Fibroblast of lung (primary cell): ENCODE data around the gene AMOT. TPM values are rescaled to one million over a fixed set of nuclear protein-coding genes. Genes with fewer than 3 reads are reported as not detected.

Experiments used
- DNase-seq, 2 donors: peaks; one replicate each; pipeline versions ENCODE4 v3.0.0 to v3.0.0-alpha.2; 2010; ENCODE audit warnings: low read depth in 2 of 2
- H2AFZ ChIP-seq: 2 replicates; pipeline ENCODE4 v1.5.1; 2012; ENCODE audit warnings: low read length, control low read depth, inconsistent platforms
- H3K27ac ChIP-seq: 2 replicates; pipeline ENCODE4 v1.5.1; 2011; ENCODE audit warnings: low read length, control low read depth; ENCODE audit not compliant: insufficient read depth
- H3K27me3 ChIP-seq: 2 replicates; pipeline ENCODE4 v1.5.1; 2011; ENCODE audit warnings: mild to moderate bottlenecking, low read length; ENCODE audit not compliant: control insufficient read depth, insufficient read depth
- H3K36me3 ChIP-seq: 2 replicates; pipeline ENCODE4 v1.5.1; 2011; ENCODE audit warnings: low read length; ENCODE audit not compliant: control insufficient read depth, insufficient read depth
- H3K4me1 ChIP-seq: 2 replicates; pipeline ENCODE4 v1.5.1; 2011; ENCODE audit warnings: low read length; ENCODE audit not compliant: control insufficient read depth, insufficient read depth; ENCODE audit errors: extremely low read depth
- H3K4me2 ChIP-seq: 2 replicates; pipeline ENCODE4 v1.5.1; 2011; ENCODE audit warnings: low read length, control low read depth; ENCODE audit not compliant: insufficient read depth; ENCODE audit errors: extremely low read depth
- H3K4me3 ChIP-seq, 4 experiments: fragments of 200-600 bp in 1 of 4; sonication (generic) in 1 of 4; replicated peaks in 1 of 4; 2 replicates each; pipeline ENCODE4 v1.5.1; 2011 to 2016; ENCODE audit warnings: low read length in 4 of 4, low read depth in 3 of 4, mild to moderate bottlenecking in 3 of 4, control low read depth in 2 of 4, inconsistent platforms in 1 of 4, mixed read lengths in 1 of 4; ENCODE audit not compliant: insufficient read depth in 1 of 4; ENCODE audit errors: control extremely low read depth in 1 of 4
- H3K79me2 ChIP-seq: 2 replicates; pipeline ENCODE4 v1.5.1; 2012; ENCODE audit warnings: mild to moderate bottlenecking, low read length, inconsistent platforms; ENCODE audit not compliant: control insufficient read depth, insufficient read depth
- H3K9ac ChIP-seq: 2 replicates; pipeline ENCODE4 v1.5.1; 2011; ENCODE audit warnings: mild to moderate bottlenecking, low read length, control low read depth; ENCODE audit not compliant: insufficient read depth
- H3K9me3 ChIP-seq: 2 replicates; pipeline ENCODE4 v1.5.1; 2012; ENCODE audit warnings: low read depth, low read length; ENCODE audit not compliant: control insufficient read depth, insufficient read depth
- H4K20me1 ChIP-seq: 2 replicates; pipeline ENCODE4 v1.5.1; 2011; ENCODE audit warnings: low read length; ENCODE audit not compliant: control insufficient read depth, insufficient read depth; ENCODE audit errors: extremely low read depth
- EZH2 ChIP-seq: IDR thresholded peaks from 2 replicates; pipeline ENCODE4 v1.5.1; 2012; ENCODE audit warnings: low read length, control low read depth, mild to moderate bottlenecking; ENCODE audit errors: missing control alignments
- polyA plus RNA-seq, 2 donors: library from polyadenylated mRNA; depleted of rRNA in 1 of 2; stranded (reverse) in 1 of 2; unstranded in 1 of 2; fragments of >200 nt; gene quantifications; 2 replicates each; pipeline ENCODE4 v1.2.1, GENCODE V29; 2011 to 2012; ENCODE audit warnings: missing spikeins in 1 of 2
- total RNA-seq: library from RNA; depleted of rRNA; stranded (reverse); fragments of >200 nt; gene quantifications from 2 replicates; pipeline ENCODE4 v1.2.1, GENCODE V29; 2014
- TF ChIP-seq, protein P1 (sequence below), 2 donors: IDR thresholded peaks in 1 of 2; conservative IDR thresholded peaks in 1 of 2; 1 replicate in 1 of 2; 2 replicates in 1 of 2; pipeline ENCODE4 v1.5.1; 2011 to 2012; ENCODE audit warnings: low read length in 2 of 2, control low read depth in 1 of 2, inconsistent platforms in 1 of 2, low read depth in 1 of 2, mild to moderate bottlenecking in 1 of 2

The AMOT gene
- total and polyA plus RNA-seq, 2 donors (not counting 1 experiment from before 2014, with no cell fraction given) = 6.8 to 7.5 TPM

DNA sequence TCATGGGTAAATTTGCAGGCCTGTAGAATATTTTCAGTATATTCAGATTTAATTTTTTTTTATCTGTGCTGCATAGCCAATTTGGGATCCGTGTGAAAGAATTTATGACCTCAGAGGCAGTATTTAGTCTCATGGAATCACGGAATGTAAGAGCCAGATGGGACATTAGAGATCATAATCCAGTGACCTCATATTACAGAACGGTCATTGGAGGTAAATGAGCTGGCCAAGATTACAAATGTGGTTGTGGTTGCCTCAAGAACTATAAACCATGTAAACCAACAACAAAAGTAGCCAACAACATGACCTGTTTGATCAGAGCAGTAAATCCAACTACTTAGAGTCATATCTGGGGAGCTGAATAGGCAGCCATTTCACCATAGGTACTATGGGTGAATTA is 71.6 kb downstream of the AMOT start:
- Histone ChIP-seq H2AFZ (no peak overlapping the region), H3K79me2 (no peaks in the 10 kb centered on the region), H3K27ac (no peak overlapping the region), H4K20me1 (no peaks in the 10 kb centered on the region), H3K4me3 (no peak overlapping the region), H3K36me3 (no peaks in the 10 kb centered on the region), H3K4me2 (no peak overlapping the region), H3K27me3 (no peaks in the 10 kb centered on the region), H3K9ac (no peak overlapping the region), H3K4me1 (no peaks in the 10 kb centered on the region), H3K9me3 (no peaks in the 10 kb centered on the region)
- TF ChIP-seq EZH2 = no peak
- TF ChIP-seq, protein P1, sequence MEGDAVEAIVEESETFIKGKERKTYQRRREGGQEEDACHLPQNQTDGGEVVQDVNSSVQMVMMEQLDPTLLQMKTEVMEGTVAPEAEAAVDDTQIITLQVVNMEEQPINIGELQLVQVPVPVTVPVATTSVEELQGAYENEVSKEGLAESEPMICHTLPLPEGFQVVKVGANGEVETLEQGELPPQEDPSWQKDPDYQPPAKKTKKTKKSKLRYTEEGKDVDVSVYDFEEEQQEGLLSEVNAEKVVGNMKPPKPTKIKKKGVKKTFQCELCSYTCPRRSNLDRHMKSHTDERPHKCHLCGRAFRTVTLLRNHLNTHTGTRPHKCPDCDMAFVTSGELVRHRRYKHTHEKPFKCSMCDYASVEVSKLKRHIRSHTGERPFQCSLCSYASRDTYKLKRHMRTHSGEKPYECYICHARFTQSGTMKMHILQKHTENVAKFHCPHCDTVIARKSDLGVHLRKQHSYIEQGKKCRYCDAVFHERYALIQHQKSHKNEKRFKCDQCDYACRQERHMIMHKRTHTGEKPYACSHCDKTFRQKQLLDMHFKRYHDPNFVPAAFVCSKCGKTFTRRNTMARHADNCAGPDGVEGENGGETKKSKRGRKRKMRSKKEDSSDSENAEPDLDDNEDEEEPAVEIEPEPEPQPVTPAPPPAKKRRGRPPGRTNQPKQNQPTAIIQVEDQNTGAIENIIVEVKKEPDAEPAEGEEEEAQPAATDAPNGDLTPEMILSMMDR (conservative IDR thresholded peaks at IDR 0.05 in 1 of 2, IDR thresholded peaks at IDR 0.05 in 1 of 2; ENCODE audit: low read depth in 1 of 2, low read length in 2 of 2) = no peak
- DNase-seq = peak in 1 of 2 donors; percentile 48

DNA sequence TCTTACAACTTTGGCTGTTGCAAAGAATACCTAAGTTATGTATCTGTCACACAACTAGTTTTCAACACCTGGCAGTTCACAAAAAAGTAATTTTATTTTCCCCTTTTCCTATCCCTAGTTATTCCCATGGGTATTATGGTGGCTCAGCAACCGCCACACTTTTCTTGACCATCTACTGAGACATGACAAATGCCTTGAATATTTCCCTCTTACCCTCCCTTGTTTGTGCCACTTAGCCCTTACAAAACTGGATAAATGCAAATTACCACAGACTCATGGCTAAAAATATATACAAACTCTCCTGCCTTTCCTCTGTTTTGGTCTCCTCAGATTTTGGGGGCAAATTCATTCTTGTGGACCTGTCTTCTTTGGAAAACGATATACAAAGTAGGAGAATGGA is 72.1 kb downstream of the AMOT start:
- TF ChIP-seq EZH2 = no peak
- TF ChIP-seq, protein P1 (conservative IDR thresholded peaks at IDR 0.05 in 1 of 2, IDR thresholded peaks at IDR 0.05 in 1 of 2; ENCODE audit: low read depth in 1 of 2, low read length in 2 of 2) = no peak

DNA sequence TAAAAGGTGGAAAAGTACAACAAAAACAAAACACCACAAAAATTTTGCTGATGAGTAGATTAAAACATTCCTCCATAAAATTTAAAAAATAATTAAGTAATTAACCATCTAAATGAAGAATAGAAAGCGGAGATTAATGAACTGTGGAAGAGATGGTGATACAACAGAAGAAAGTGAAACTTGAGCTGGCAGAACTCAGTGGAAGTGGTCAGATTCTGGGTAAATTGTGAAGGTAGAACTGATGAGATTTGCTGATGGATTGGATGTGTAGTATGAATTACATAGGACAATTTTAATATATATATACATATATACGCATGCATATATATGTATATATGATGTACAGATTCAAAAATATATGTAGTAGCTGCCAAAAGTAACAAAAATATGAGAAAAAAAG is 73.9 kb downstream of the AMOT start:
- DNase-seq = no peak
- Histone ChIP-seq H3K27me3 (no peaks in the 10 kb centered on the region), H3K27ac (no peak overlapping the region), H3K4me3 (no peak overlapping the region), H4K20me1 (no peaks in the 10 kb centered on the region), H3K4me2 (no peak overlapping the region), H3K9ac (no peak overlapping the region), H2AFZ (no peak overlapping the region), H3K9me3 (no peaks in the 10 kb centered on the region), H3K36me3 (no peaks in the 10 kb centered on the region), H3K4me1 (no peaks in the 10 kb centered on the region), H3K79me2 (no peaks in the 10 kb centered on the region)
- TF ChIP-seq, protein P1 (conservative IDR thresholded peaks at IDR 0.05 in 1 of 2, IDR thresholded peaks at IDR 0.05 in 1 of 2; ENCODE audit: low read depth in 1 of 2, low read length in 2 of 2) = no peak

More for the DNA sequence above, 72.1 kb downstream of the AMOT start:
- Histone ChIP-seq H3K4me2 (no peak overlapping the region), H3K36me3 (no peaks in the 10 kb centered on the region), H4K20me1 (no peaks in the 10 kb centered on the region), H3K4me1 (no peaks in the 10 kb centered on the region), H2AFZ (no peak overlapping the region), H3K4me3 (no peak overlapping the region), H3K27me3 (no peaks in the 10 kb centered on the region), H3K27ac (no peak overlapping the region), H3K9me3 (no peaks in the 10 kb centered on the region), H3K9ac (no peak overlapping the region), H3K79me2 (no peaks in the 10 kb centered on the region)
- DNase-seq = no peak
